Right lobe of liver (tissue), 6 donors: ENCODE data around the gene ASB2. TPM values are rescaled to one million over a fixed set of nuclear protein-coding genes. Genes with fewer than 3 reads are reported as not detected.

ENCODE experiments used
- ATAC-seq, 4 donors: fragments of 200-7000 bp; cut with Tn5 transposase; one replicate each; pipeline ENCODE4 v1.9.1; 2020; ENCODE audit warnings: mild to moderate bottlenecking in 4 of 4, moderate library complexity in 4 of 4
- DNase-seq, 3 donors: peaks; one replicate each; pipeline ENCODE4 v3.0.0-alpha.2; 2020
- H3K27ac ChIP-seq, 3 donors: fragments of 200-600 bp; one replicate each; pipeline ENCODE4 v1.8.0; 2022
- H3K27me3 ChIP-seq, 2 donors: fragments of 200-600 bp; one replicate each; pipeline ENCODE4 v1.8.0; 2022
- H3K36me3 ChIP-seq, 4 donors: fragments of 200-600 bp; sonication (generic) in 1 of 4; one replicate each; pipeline versions ENCODE4 v1.5.1 to v1.8.0; 2017 to 2022; ENCODE audit warnings: control low read depth in 1 of 4
- H3K4me1 ChIP-seq, 4 donors: fragments of 200-600 bp; sonication (generic) in 1 of 4; one replicate each; pipeline versions ENCODE4 v1.5.1 to v1.8.0; 2017 to 2022; ENCODE audit warnings: control low read depth in 1 of 4
- H3K4me3 ChIP-seq, 3 donors: fragments of 200-600 bp; one replicate each; pipeline ENCODE4 v1.8.0; 2022
- H3K9me3 ChIP-seq, 4 donors: fragments of 200-600 bp; sonication (generic) in 1 of 4; one replicate each; pipeline versions ENCODE4 v1.5.1 to v1.8.0; 2017 to 2022; ENCODE audit warnings: control low read depth in 1 of 4
- POLR2A ChIP-seq: fragments of 450-650 bp; IDR thresholded peaks from one replicate; pipeline ENCODE4 v1.6.1; 2017; ENCODE audit warnings: antibody characterized with exemption, mild to moderate bottlenecking
- WGBS: methylation state at CpG from one replicate; pipeline ENCODE4 v1.1.6; 2018; ENCODE audit warnings: low coverage, low lambda C conversion rate; ENCODE audit not compliant: insufficient coverage; ENCODE audit errors: missing lambda C conversion rate; 5-methylcytosine and 5-hydroxymethylcytosine counted together
- intact Hi-C, 2 donors: fragments of 100-400 bp; cut with DNase I; formaldehyde crosslinking; loops; one replicate each; pipeline versions ENCODE4 v1.11.2 to v1.14.1; 2022
- total RNA-seq, 6 experiments: library from RNA; depleted of rRNA in 2 of 6; stranded (reverse); fragments of >200 nt in 2 of 6; fragmentation: NEBNext Ultra II Directional in 3 of 6; extraction: Animal tissue kit (Norgen Biotek cat#: 25700) in 3 of 6; gene quantifications; one replicate each; pipeline versions ENCODE4 v1.1.0 to v1.2.4, GENCODE V29; 2016 to 2023
- TF ChIP-seq, protein P1 (sequence below), 4 donors: fragments of 200-600 bp in 3 of 4; fragments of 450-650 bp in 1 of 4; IDR thresholded peaks; one replicate each; pipeline versions ENCODE4 v1.5.1 to v1.8.0; 2016 to 2022; ENCODE audit warnings: antibody characterized with exemption in 4 of 4, mild to moderate bottlenecking in 2 of 4
- donor health status: DM: no; HTN: yes; CAD: no.
- donor health status: DM: no; HTN: no; CAD: no.
- donor health status: DM: no; HTN: no; CAD: no.
- donor health status: DM: no; HTN: yes; CAD: no.
- donor health status: DM: no; HTN: yes; CAD: no.

ASB2 gene
- total RNA-seq, 6 experiments from 2014 or later: 0.20 to 0.59 (median 0.28) TPM

DNA sequence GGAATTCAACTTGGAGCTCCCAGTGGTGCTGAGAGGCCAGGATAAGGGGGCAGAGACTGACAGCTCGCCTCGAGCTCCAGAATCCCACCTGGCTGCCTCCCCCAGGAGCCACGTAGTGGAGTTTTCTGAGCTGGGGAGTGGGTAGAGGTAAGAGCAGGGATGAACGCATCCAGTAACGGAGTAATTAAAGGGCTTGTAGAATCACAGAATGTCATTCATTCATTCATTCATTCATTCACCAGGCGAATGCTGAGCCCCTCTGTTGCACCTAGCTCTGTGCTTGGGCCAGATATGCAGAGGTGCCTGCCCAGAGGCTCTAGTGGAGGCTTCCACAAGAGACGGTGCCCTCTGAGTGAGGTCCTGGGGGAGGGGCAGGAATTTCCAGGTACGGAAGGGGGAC is 41.2 kb downstream of the ASB2 start:
- Histone ChIP-seq H3K4me1 (no peaks in the 10 kb centered on the region), H3K9me3 (no peaks in the 10 kb centered on the region), H3K27me3 (peaks cover 0 to 11% of the 10 kb centered on the region in 2 donors), H3K36me3 (no peaks in the 10 kb centered on the region), H3K27ac (no peak overlapping the region), H3K4me3 (no peak overlapping the region)
- 47% methylated on average over 5 of the region's 8 CpGs for WGBS
- intact Hi-C loops: no loop called here
- no peak for DNase-seq
- TF ChIP-seq, protein P1, sequence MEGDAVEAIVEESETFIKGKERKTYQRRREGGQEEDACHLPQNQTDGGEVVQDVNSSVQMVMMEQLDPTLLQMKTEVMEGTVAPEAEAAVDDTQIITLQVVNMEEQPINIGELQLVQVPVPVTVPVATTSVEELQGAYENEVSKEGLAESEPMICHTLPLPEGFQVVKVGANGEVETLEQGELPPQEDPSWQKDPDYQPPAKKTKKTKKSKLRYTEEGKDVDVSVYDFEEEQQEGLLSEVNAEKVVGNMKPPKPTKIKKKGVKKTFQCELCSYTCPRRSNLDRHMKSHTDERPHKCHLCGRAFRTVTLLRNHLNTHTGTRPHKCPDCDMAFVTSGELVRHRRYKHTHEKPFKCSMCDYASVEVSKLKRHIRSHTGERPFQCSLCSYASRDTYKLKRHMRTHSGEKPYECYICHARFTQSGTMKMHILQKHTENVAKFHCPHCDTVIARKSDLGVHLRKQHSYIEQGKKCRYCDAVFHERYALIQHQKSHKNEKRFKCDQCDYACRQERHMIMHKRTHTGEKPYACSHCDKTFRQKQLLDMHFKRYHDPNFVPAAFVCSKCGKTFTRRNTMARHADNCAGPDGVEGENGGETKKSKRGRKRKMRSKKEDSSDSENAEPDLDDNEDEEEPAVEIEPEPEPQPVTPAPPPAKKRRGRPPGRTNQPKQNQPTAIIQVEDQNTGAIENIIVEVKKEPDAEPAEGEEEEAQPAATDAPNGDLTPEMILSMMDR (IDR thresholded peaks at IDR 0.05): no peak
- TF ChIP-seq POLR2A: no peak
- ATAC-seq: no peak

DNA sequence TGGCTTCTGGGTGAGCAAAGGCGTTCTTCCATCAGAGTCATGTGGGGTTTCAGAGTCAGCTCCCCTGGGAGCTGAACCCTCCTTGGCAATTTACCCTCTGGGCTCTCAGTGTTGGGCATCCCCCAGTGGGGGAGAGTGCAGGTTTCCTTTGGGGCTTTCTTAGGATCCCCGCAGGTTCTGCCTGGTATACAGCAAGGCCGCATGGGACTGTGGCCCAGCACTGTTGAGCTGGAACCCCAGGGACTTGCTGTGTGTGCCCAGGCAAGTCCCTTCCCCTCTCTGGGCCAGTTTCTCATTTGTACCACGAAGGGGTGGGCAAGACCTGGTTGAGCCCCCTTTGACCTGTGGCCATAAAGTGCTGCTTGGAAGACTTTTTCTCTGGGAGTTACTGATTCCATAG is 43.7 kb downstream of the ASB2 start:
- ATAC-seq: no peak
- WGBS: 80% methylated on average over 2 of the region's 4 CpGs
- Histone ChIP-seq H3K4me3 (no peak overlapping the region), H3K9me3 (no peaks in the 10 kb centered on the region), H3K27me3 (no peaks in the 10 kb centered on the region), H3K4me1 (no peaks in the 10 kb centered on the region), H3K36me3 (no peaks in the 10 kb centered on the region), H3K27ac (no peak overlapping the region)
- TF ChIP-seq, protein P1 (IDR thresholded peaks at IDR 0.05): no peak
- TF ChIP-seq POLR2A: no peak
- intact Hi-C loops: no loop called here
- no peak for DNase-seq

DNA sequence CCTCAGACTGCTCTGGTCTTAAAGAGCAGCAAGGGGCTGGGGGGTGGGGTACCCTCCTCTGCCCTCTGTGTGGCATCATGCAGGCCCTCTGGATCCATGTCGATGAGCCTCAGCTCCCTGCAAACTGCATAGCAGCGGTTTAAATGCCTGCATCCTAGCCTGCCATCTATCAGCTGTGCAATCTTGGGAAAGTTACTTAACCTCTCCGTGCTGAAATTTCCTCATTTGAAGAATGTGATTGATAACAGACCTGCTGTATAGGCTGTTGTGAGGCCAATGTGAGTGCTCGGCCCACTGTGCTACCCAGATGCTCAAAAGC is 45.4 kb downstream of the ASB2 start:
- Histone ChIP-seq H3K27ac (no peak overlapping the region), H3K4me1 (no peaks in the 10 kb centered on the region), H3K9me3 (no peaks in the 10 kb centered on the region), H3K36me3 (no peaks in the 10 kb centered on the region), H3K27me3 (no peaks in the 10 kb centered on the region), H3K4me3 (no peak overlapping the region)
- DNase-seq: no peak
- ATAC-seq: no peak
- no peak for TF ChIP-seq POLR2A
- TF ChIP-seq, protein P1 (IDR thresholded peaks at IDR 0.05): no peak
- intact Hi-C loops: no loop called here
- WGBS: no CpG with 5 or more reads among the region's 4 CpGs

DNA sequence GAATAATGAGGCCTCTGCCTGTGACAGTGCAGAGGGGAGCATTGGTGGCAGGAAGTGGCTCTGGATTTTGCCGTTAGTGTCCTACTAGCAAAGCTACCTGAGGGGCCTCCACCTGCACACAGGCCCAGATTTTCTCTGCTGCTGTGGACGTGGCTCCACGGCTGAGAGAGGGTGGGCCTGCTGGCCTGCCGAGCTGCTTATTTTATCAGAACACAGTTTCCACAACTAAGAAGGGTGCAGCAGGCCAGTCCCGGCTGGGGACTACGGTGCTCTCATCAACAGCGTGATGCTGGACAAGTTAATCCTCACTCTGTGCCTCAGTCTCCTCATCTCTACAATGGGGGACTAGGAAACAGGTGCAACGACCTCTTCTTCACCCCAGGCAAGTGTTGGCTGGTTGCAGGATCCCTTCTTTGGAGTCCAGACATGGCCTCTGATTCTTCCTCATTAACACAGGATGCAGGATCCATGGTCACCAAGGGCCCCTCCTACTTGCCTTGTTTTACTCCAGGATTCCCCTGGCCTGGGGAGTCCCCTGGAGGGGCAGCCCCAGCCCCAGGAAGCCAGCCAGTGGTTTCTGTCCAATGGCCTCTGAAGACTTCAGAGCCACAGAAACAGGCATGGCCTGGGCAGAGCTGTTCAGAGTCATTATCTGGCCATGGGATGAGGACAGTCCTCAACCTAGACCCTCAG is 45.9 kb downstream of the ASB2 start:
- Histone ChIP-seq H3K4me3 (no peak overlapping the region), H3K27me3 (no peaks in the 10 kb centered on the region), H3K9me3 (no peaks in the 10 kb centered on the region), H3K27ac (no peak overlapping the region), H3K4me1 (no peaks in the 10 kb centered on the region), H3K36me3 (no peaks in the 10 kb centered on the region)
- intact Hi-C loops: no loop called here
- no peak for ATAC-seq
- no peak for DNase-seq
- 17% methylated on average over 1 of the region's 8 CpGs for WGBS
- TF ChIP-seq, protein P1 (IDR thresholded peaks at IDR 0.05): no peak
- TF ChIP-seq POLR2A: no peak

DNA sequence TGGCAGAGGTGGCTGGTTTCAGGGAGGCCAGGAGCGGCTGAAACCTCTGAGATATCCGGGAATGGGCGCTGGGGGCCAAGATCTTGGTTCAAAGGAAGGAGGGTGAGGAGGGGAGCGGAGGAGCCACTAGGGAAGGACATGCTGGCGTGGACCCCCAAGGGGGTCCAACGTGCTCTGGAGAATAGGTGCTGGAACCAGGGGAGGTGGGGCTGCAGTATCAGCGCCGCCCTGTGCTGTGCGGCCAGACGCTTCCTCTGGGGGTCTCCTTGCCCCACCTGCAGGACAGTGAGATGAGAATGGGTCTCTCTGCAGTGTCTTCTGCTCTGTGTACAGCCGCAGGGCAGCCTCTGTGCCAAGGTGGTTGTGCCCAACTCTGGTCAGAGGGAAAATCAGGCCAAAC is 46.7 kb downstream of the ASB2 start:
- TF ChIP-seq, protein P1 (IDR thresholded peaks at IDR 0.05): no peak
- no peak for TF ChIP-seq POLR2A
- no peaks in the 10 kb centered on the region for H3K9me3 ChIP-seq
- no peak overlapping the region for H3K4me3 ChIP-seq
- no peaks in the 10 kb centered on the region for H3K4me1 ChIP-seq
- DNase-seq (no peak), ATAC-seq (no peak)
- intact Hi-C loops: no loop called here
- no peak overlapping the region for H3K27ac ChIP-seq
- H3K36me3 ChIP-seq: no peaks in the 10 kb centered on the region
- H3K27me3 ChIP-seq: no peaks in the 10 kb centered on the region
- WGBS: 79% methylated on average over 6 of the region's 11 CpGs
